Osteocyte (in vitro differentiated cells): ENCODE data around the gene OR4D2. TPM values are rescaled to one million over a fixed set of nuclear protein-coding genes. Genes with fewer than 3 reads are reported as not detected.

ENCODE experiments used
- DNase-seq: peaks from one replicate; pipeline ENCODE4 v3.0.0; 2021; ENCODE audit warnings: mixed read lengths; ENCODE audit not compliant: unreplicated experiment; ENCODE audit errors: extremely low spot score
- H3K27ac Mint-ChIP-seq: one replicate; pipeline ENCODE4 v1.8.0; 2021; ENCODE audit warnings: mild to moderate bottlenecking, mixed read lengths; ENCODE audit not compliant: unreplicated experiment
- H3K27me3 Mint-ChIP-seq: one replicate; pipeline ENCODE4 v1.8.0; 2021; ENCODE audit warnings: mixed read lengths; ENCODE audit not compliant: unreplicated experiment
- H3K36me3 Mint-ChIP-seq: one replicate; pipeline ENCODE4 v1.8.0; 2021; ENCODE audit warnings: mixed read lengths; ENCODE audit not compliant: unreplicated experiment
- H3K4me1 Mint-ChIP-seq: one replicate; pipeline ENCODE4 v1.8.0; 2021; ENCODE audit warnings: mixed read lengths; ENCODE audit not compliant: unreplicated experiment
- H3K4me3 Mint-ChIP-seq: one replicate; pipeline ENCODE4 v1.8.0; 2021; ENCODE audit warnings: mild to moderate bottlenecking, moderate library complexity, mixed read lengths; ENCODE audit not compliant: unreplicated experiment
- H3K9me3 Mint-ChIP-seq: one replicate; pipeline ENCODE4 v1.8.0; 2021; ENCODE audit warnings: mixed read lengths; ENCODE audit not compliant: unreplicated experiment
- CTCF ChIP-seq: fragments of 200-600 bp; sonication (generic); IDR thresholded peaks from 2 replicates; pipeline ENCODE4 v1.5.0; 2021; ENCODE audit warnings: antibody characterized with exemption, mild to moderate bottlenecking, moderate library complexity
- total RNA-seq: library from RNA; stranded (reverse); gene quantifications from 2 replicates; pipeline ENCODE4 v1.2.1, GENCODE V29; 2021

Gene OR4D2
- total RNA-seq, 1 donor from 2014 or later, result not detected

- Mint-ChIP-seq H3K36me3 (peaks cover 22% of the 10 kb centered on the region), H3K9me3 (no peaks in the 10 kb centered on the region), H3K27ac (no peak overlapping the region), H3K4me3 (no peak overlapping the region), H3K4me1 (no peaks in the 10 kb centered on the region), H3K27me3 (no peaks in the 10 kb centered on the region)
- DNase-seq, result no peak
- TF ChIP-seq CTCF, result no peak
These were observed 40.7 kb downstream of the OR4D2 start for GRCh38 chr17:58207451-58207850.

GRCh38 chr17:58208344-58208743, 41.6 kb downstream of the OR4D2 start:
- H3K36me3 Mint-ChIP-seq, result peaks cover 22% of the 10 kb centered on the region
- H3K27ac Mint-ChIP-seq, result no peak overlapping the region
- H3K27me3 Mint-ChIP-seq, result no peaks in the 10 kb centered on the region
- H3K9me3 Mint-ChIP-seq, result no peaks in the 10 kb centered on the region
- H3K4me1 Mint-ChIP-seq, result no peaks in the 10 kb centered on the region
- no peak for TF ChIP-seq CTCF
- no peak for DNase-seq
- H3K4me3 Mint-ChIP-seq, result no peak overlapping the region

- Mint-ChIP-seq H3K4me1 (no peaks in the 10 kb centered on the region), H3K4me3 (no peak overlapping the region), H3K27ac (no peak overlapping the region), H3K36me3 (peaks cover 24% of the 10 kb centered on the region), H3K27me3 (no peaks in the 10 kb centered on the region), H3K9me3 (no peaks in the 10 kb centered on the region)
- no peak for DNase-seq
- TF ChIP-seq CTCF, result no peak
These were observed 44.1 kb downstream of the OR4D2 start for GRCh38 chr17:58210922-58211321.

GRCh38 chr17:58215685-58216084, 48.9 kb downstream of the OR4D2 start:
- DNase-seq, result no peak
- Mint-ChIP-seq H3K27ac (no peak overlapping the region), H3K9me3 (no peaks in the 10 kb centered on the region), H3K4me1 (peaks cover 6% of the 10 kb centered on the region), H3K27me3 (no peaks in the 10 kb centered on the region), H3K4me3 (no peak overlapping the region), H3K36me3 (peaks cover 11% of the 10 kb centered on the region)
- TF ChIP-seq CTCF, result no peak

- no peak for TF ChIP-seq CTCF
These were observed 51.0 kb downstream of the OR4D2 start for GRCh38 chr17:58217766-58218165.

More at GRCh38 chr17:58217766-58218165, 51.0 kb downstream of the OR4D2 start:
- Mint-ChIP-seq H3K36me3 (peaks cover 6% of the 10 kb centered on the region), H3K27ac (peak overlapping the region; percentile 7), H3K9me3 (no peaks in the 10 kb centered on the region), H3K27me3 (no peaks in the 10 kb centered on the region), H3K4me3 (no peak overlapping the region), H3K4me1 (peaks cover 6% of the 10 kb centered on the region)
- no peak for DNase-seq
